IMR-90 (cell line): Measurements from ENCODE around the gene NFIA.

Experiments
- RAD21 ChIP-seq: IDR thresholded peaks from 2 replicates; pipeline ENCODE4 v1.6.1; 2012; ENCODE audit warnings: low read length, improper control_type of control experiment
- RFX5 ChIP-seq: IDR thresholded peaks from 2 replicates; pipeline ENCODE4 v1.8.0; 2012; ENCODE audit warnings: low read depth, mild to moderate bottlenecking, low read length, moderate library complexity
- TF ChIP-seq, protein P1 (sequence below): conservative IDR thresholded peaks from 2 replicates; pipeline ENCODE4 v1.5.1; 2012; ENCODE audit warnings: mild to moderate bottlenecking, low read depth, low read length, improper control_type of control experiment

DNA sequence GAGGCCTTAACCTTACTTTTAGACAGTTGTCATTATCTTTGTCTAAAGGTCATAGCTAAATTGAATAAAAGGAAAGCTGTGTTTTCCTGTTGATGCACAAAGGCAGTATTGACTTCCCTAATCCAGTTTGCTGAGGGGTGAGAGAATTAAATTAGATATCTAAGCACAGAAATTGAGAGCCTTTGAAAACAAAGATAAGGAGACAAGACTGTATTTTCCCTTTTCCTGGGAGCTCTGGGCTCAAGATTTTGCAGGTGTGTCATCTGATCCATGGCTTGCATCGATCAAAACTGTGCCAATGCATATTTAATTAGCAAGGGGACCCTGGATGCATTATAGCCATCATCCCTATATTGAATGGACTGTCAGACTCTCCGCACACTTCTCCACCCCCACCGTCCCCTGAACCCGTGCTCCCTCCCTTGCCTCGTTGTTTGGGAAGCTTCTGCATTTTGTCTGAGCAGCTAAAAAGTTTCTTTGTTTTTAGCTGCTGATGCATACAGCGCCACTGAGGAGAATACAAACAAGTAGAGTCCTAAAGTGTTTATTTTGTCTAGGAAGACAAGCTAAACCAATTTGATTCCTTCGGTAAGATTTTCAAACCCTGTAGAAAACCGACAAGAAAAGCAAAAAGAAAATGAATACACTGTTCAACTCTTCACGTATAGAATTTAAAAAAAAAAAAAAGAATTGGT lies 186.3 kb downstream of the NFIA start:
- TF ChIP-seq, protein P1, sequence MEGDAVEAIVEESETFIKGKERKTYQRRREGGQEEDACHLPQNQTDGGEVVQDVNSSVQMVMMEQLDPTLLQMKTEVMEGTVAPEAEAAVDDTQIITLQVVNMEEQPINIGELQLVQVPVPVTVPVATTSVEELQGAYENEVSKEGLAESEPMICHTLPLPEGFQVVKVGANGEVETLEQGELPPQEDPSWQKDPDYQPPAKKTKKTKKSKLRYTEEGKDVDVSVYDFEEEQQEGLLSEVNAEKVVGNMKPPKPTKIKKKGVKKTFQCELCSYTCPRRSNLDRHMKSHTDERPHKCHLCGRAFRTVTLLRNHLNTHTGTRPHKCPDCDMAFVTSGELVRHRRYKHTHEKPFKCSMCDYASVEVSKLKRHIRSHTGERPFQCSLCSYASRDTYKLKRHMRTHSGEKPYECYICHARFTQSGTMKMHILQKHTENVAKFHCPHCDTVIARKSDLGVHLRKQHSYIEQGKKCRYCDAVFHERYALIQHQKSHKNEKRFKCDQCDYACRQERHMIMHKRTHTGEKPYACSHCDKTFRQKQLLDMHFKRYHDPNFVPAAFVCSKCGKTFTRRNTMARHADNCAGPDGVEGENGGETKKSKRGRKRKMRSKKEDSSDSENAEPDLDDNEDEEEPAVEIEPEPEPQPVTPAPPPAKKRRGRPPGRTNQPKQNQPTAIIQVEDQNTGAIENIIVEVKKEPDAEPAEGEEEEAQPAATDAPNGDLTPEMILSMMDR: no peak
- TF ChIP-seq RAD21 (no peak), RFX5 (no peak)
